ENCODE data around the gene CYTH2.

The CYTH2 gene

GRCh38 chr19:48501494-48502349 is 32.6 kb downstream of the CYTH2 start (continued):
- TF ChIP-seq HIC1 (tag by site-specific recombination; IDR thresholded peaks at IDR 0.05) (no peak), ZNF621 (tag by site-specific recombination; IDR thresholded peaks at IDR 0.05) (no peak), ZNF792 (tag by site-specific recombination; IDR thresholded peaks at IDR 0.05) (no peak), ZNF18 (tag by site-specific recombination; IDR thresholded peaks at IDR 0.05) (no peak), ZNF548 (tag by site-specific recombination; IDR thresholded peaks at IDR 0.05) (no peak), ZNF211 (tag by site-specific recombination; IDR thresholded peaks at IDR 0.05; ENCODE audit: low read depth) (no peak), ZNF624 (tag by site-specific recombination; IDR thresholded peaks at IDR 0.05) (no peak), KLF16 (tag by site-specific recombination; IDR thresholded peaks at IDR 0.05) (no peak), ZNF48 (tag by site-specific recombination; IDR thresholded peaks at IDR 0.05) (no peak), ZSCAN18 (tag by site-specific recombination; IDR thresholded peaks at IDR 0.05) (0 out of 2 replicates have a peak, but pooled peaks have one; percentile 41), ZNF596 (tag by site-specific recombination; IDR thresholded peaks at IDR 0.05) (no peak), EGR2 (tag by site-specific recombination; IDR thresholded peaks at IDR 0.05; ENCODE audit: low read depth) (0 out of 2 replicates have a peak, but pooled peaks have one; percentile 26), GLI2 (tag by site-specific recombination; IDR thresholded peaks at IDR 0.05; ENCODE audit: borderline replicate concordance, low read depth) (no peak), KLF9 (tag by site-specific recombination; IDR thresholded peaks at IDR 0.05; ENCODE audit: low read depth) (peak; percentile 83), ZFP37 (tag by site-specific recombination; IDR thresholded peaks at IDR 0.05) (no peak), MZF1 (tag by site-specific recombination; IDR thresholded peaks at IDR 0.05; ENCODE audit: borderline replicate concordance) (no peak), MYNN (tag by site-specific recombination; IDR thresholded peaks at IDR 0.05; ENCODE audit: borderline replicate concordance) (no peak), ZNF600 (tag by site-specific recombination; IDR thresholded peaks at IDR 0.05) (no peak), ZNF830 (tag by site-specific recombination; IDR thresholded peaks at IDR 0.05; ENCODE audit: low read depth) (no peak), FEZF1 (tag by site-specific recombination; IDR thresholded peaks at IDR 0.05) (no peak; the same call in 1 of the 2 replicates), ZNF639 (tag by site-specific recombination; IDR thresholded peaks at IDR 0.05) (0 out of 2 replicates have a peak, but pooled peaks have one; percentile 33), GLI4 (tag by site-specific recombination; IDR thresholded peaks at IDR 0.05) (no peak), ZNF777 (tag by site-specific recombination; IDR thresholded peaks at IDR 0.05; ENCODE audit: borderline replicate concordance) (no peak), ZIC2 (tag by site-specific recombination; IDR thresholded peaks at IDR 0.05) (peak; percentile 16; the same call in 1 of the 2 replicates), ZEB2 (tag by site-specific recombination; IDR thresholded peaks at IDR 0.05) (peak; percentile 58), ZFHX2 (tag by site-specific recombination; conservative IDR thresholded peaks at IDR 0.05) (peak; percentile 19; the same call in 1 of the 2 replicates), MEIS1 (CRISPR knock-in tag; IDR thresholded peaks at IDR 0.05; ENCODE audit: borderline replicate concordance) (no peak), ZBTB7A (tag by site-specific recombination; IDR thresholded peaks at IDR 0.05; ENCODE audit: low read depth) (no peak), ZNF560 (tag by site-specific recombination; IDR thresholded peaks at IDR 0.05; ENCODE audit: borderline replicate concordance) (no peak), ZBTB10 (tag by site-specific recombination; IDR thresholded peaks at IDR 0.05) (peak; percentile 40; the same call in 1 of the 2 replicates), ZNF221 (tag by site-specific recombination; IDR thresholded peaks at IDR 0.05; ENCODE audit: borderline replicate concordance) (no peak)

Data from HEK293 (cell line).